ENCODE data around the gene CDA. TPM values are rescaled to one million over a fixed set of nuclear protein-coding genes. Genes with fewer than 3 reads are reported as not detected.
"Not testable (repeated sequence)": the region's sequence is repeated elsewhere in the genome, so short reads cannot be mapped to it uniquely, and the experiment has no call there.

CDA gene
- total and polyA plus RNA-seq, 2 experiments from 2014 or later, result 2.5 to 13.6 TPM

DNA sequence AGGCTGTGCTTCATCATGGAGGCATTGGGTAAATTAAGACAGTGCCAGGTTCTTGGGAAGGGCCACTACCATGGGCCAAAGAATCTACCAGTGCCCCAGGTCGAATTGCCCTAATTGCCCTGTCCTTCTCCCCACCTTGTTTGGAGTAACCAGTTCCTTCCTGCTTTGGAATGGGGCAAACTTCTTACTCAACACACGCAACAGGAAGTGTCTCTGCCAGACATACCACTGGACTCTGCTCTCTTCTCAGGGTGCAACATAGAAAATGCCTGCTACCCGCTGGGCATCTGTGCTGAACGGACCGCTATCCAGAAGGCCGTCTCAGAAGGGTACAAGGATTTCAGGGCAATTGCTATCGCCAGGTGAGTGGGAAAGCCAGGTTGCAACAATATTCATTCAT lies 15.8 kb downstream of the CDA start:
- H3K27ac ChIP-seq (ENCODE audit: low read depth), result no peak overlapping the region

DNA sequence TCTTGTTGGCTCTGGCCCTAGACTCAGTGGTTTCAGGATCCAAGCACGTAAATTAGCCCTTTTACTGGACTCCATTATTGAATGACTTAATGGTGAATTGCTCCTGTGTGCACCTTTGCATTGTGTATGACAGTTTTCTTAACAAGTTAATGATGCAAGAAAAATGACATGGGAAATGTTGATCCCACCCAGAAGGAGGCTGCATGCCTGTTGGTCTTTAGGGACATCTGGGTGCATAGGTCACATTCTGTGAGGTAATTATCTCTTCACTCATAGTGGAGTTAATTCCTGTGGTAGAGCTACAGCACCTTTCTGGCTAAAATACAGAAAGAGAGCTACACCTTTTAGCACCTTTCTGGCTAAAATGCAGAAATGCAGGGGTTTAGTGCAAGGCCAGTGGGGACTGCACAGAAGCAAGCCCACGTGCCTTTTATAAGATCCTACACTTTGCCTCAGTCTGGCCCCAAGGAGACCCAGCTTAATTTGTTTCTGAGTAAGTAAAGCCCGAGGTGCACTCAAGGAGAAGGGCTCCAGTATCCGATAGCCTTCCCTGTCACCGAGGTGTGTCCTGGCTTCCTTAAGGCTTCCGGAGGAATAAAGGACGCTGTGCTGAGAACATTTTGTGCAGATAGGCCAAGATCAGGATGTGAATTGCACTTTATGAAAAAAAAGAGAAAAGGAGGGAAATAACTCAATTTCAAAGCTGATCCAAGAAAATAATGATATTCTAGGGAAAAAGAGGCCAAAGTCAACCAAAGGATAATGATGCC lies 18.1 kb downstream of the CDA start:
- H3K27me3 ChIP-seq (ENCODE audit: insufficient read depth); H3K4me2 ChIP-seq; H3K4me3 Mint-ChIP-seq; H3K36me3 ChIP-seq (ENCODE audit: insufficient read depth); ATAC-seq; H3K27me3 Mint-ChIP-seq (ENCODE audit: insufficient read depth, low read depth, poor library complexity); H3K79me2 ChIP-seq (replicated peaks; ENCODE audit: insufficient read depth); H3K9me3 Mint-ChIP-seq; H3K4me1 ChIP-seq (ENCODE audit: insufficient read depth); H2AFZ ChIP-seq; H3K27ac ChIP-seq (ENCODE audit: low read depth); H3K4me3 ChIP-seq; DNase-seq (ENCODE audit: low spot score); H3K4me1 Mint-ChIP-seq; H3K9me2 ChIP-seq (ENCODE audit: insufficient read depth); H3K27ac Mint-ChIP-seq; H4K20me1 ChIP-seq (replicated peaks; ENCODE audit: insufficient read depth); H3F3A ChIP-seq (replicated peaks; ENCODE audit: low read depth); H3K36me3 Mint-ChIP-seq (ENCODE audit: low read depth): not testable (repeated sequence)

More for the DNA sequence above, 15.8 kb downstream of the CDA start:
- peaks cover 8% of the 10 kb centered on the region; the same call in 1 of the 2 replicates for H3K9me2 ChIP-seq (ENCODE audit: insufficient read depth)
- H3K27me3 ChIP-seq (ENCODE audit: insufficient read depth), result no peaks in the 10 kb centered on the region
- H3K4me2 ChIP-seq, result no peak overlapping the region
- H3K36me3 Mint-ChIP-seq (ENCODE audit: low read depth), result no peaks in the 10 kb centered on the region
- H3F3A ChIP-seq (replicated peaks; ENCODE audit: low read depth), result no peaks in the 10 kb centered on the region
- H3K4me3 Mint-ChIP-seq, result no peak overlapping the region
- DNase-seq (ENCODE audit: low spot score) (no peak), ATAC-seq (no peak)
- H3K27ac Mint-ChIP-seq, result no peak overlapping the region
- H3K4me3 ChIP-seq, result no peak overlapping the region
- H4K20me1 ChIP-seq (replicated peaks; ENCODE audit: insufficient read depth), result no peaks in the 10 kb centered on the region
- no peak for TF ChIP-seq CREB1 (CRISPR knock-in tag; IDR thresholded peaks at IDR 0.05; ENCODE audit: low read depth)
- no peak for TF ChIP-seq POLR2AphosphoS5 (IDR thresholded peaks at IDR 0.05; ENCODE audit: low read depth)
- peaks cover 4% of the 10 kb centered on the region for H3K27me3 Mint-ChIP-seq (ENCODE audit: insufficient read depth, low read depth, poor library complexity)
- H3K9me3 Mint-ChIP-seq, result no peaks in the 10 kb centered on the region; the same call in 2 of the 3 replicates
- H3K4me1 ChIP-seq (ENCODE audit: insufficient read depth), result no peaks in the 10 kb centered on the region; the same call in 1 of the 2 replicates
- no peaks in the 10 kb centered on the region for H3K36me3 ChIP-seq (ENCODE audit: insufficient read depth)
- no peak overlapping the region for H2AFZ ChIP-seq
- H3K4me1 Mint-ChIP-seq, result peaks cover 5% of the 10 kb centered on the region; the same call in 2 of the 3 replicates
- H3K79me2 ChIP-seq (replicated peaks; ENCODE audit: insufficient read depth), result no peaks in the 10 kb centered on the region

DNA sequence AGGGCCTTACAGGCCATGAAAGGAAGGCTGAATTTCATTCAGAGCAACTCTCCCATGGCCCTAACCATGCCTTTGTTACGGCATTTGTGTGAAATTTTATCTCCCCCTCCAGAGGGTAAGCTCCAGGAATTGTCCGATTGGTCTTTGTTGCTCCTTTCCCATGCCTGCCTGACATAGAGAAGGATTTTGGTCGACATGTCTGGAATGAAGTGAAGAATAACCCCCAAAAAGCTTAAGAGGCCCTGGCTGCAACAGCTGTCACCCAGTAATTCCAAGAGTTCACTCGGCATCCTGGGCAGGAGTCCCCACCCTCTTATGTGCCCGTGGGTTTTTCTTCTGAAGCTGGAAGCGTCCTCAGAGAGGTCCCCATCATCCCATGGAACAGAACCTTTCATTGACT lies 20.6 kb downstream of the CDA start:
- no peaks in the 10 kb centered on the region for H3K27me3 Mint-ChIP-seq (ENCODE audit: insufficient read depth, low read depth, poor library complexity)
- peak; percentile 47 for ATAC-seq
- no peak overlapping the region for H3K27ac Mint-ChIP-seq
- H3K4me3 Mint-ChIP-seq, result no peak overlapping the region
- peaks cover 17% of the 10 kb centered on the region; the same call in 2 of the 3 replicates for H3K4me1 Mint-ChIP-seq
- no peak overlapping the region for H3K4me2 ChIP-seq
- H4K20me1 ChIP-seq (replicated peaks; ENCODE audit: insufficient read depth), result no peaks in the 10 kb centered on the region
- peak overlapping the region; percentile 91; the same call in 1 of the 2 replicates for H2AFZ ChIP-seq
- H3K9me3 Mint-ChIP-seq, result no peaks in the 10 kb centered on the region; the same call in 2 of the 3 replicates
- peaks cover 13% of the 10 kb centered on the region for H3K4me1 ChIP-seq (ENCODE audit: insufficient read depth)
- H3K79me2 ChIP-seq (replicated peaks; ENCODE audit: insufficient read depth), result no peaks in the 10 kb centered on the region
- H3K9me2 ChIP-seq (ENCODE audit: insufficient read depth), result no peaks in the 10 kb centered on the region
- H3K27me3 ChIP-seq (ENCODE audit: insufficient read depth), result no peaks in the 10 kb centered on the region
- H3F3A ChIP-seq (replicated peaks; ENCODE audit: low read depth), result peaks cover 7% of the 10 kb centered on the region; the same call in 1 of the 2 replicates
- H3K27ac ChIP-seq (ENCODE audit: low read depth), result no peak overlapping the region
- peak; percentile 41 for DNase-seq (ENCODE audit: low spot score)
- no peaks in the 10 kb centered on the region for H3K36me3 ChIP-seq (ENCODE audit: insufficient read depth)
- H3K4me3 ChIP-seq, result no peak overlapping the region
- no peaks in the 10 kb centered on the region for H3K36me3 Mint-ChIP-seq (ENCODE audit: low read depth)
- TF ChIP-seq NANOG (IDR thresholded peaks at IDR 0.05; ENCODE audit: borderline replicate concordance) (no peak), STAT1 (IDR thresholded peaks at IDR 0.05; ENCODE audit: unreplicated experiment) (no peak)
- TF ChIP-seq, protein P1, sequence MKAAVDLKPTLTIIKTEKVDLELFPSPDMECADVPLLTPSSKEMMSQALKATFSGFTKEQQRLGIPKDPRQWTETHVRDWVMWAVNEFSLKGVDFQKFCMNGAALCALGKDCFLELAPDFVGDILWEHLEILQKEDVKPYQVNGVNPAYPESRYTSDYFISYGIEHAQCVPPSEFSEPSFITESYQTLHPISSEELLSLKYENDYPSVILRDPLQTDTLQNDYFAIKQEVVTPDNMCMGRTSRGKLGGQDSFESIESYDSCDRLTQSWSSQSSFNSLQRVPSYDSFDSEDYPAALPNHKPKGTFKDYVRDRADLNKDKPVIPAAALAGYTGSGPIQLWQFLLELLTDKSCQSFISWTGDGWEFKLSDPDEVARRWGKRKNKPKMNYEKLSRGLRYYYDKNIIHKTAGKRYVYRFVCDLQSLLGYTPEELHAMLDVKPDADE (IDR thresholded peaks at IDR 0.05), result no peak
- TF ChIP-seq, protein P2, sequence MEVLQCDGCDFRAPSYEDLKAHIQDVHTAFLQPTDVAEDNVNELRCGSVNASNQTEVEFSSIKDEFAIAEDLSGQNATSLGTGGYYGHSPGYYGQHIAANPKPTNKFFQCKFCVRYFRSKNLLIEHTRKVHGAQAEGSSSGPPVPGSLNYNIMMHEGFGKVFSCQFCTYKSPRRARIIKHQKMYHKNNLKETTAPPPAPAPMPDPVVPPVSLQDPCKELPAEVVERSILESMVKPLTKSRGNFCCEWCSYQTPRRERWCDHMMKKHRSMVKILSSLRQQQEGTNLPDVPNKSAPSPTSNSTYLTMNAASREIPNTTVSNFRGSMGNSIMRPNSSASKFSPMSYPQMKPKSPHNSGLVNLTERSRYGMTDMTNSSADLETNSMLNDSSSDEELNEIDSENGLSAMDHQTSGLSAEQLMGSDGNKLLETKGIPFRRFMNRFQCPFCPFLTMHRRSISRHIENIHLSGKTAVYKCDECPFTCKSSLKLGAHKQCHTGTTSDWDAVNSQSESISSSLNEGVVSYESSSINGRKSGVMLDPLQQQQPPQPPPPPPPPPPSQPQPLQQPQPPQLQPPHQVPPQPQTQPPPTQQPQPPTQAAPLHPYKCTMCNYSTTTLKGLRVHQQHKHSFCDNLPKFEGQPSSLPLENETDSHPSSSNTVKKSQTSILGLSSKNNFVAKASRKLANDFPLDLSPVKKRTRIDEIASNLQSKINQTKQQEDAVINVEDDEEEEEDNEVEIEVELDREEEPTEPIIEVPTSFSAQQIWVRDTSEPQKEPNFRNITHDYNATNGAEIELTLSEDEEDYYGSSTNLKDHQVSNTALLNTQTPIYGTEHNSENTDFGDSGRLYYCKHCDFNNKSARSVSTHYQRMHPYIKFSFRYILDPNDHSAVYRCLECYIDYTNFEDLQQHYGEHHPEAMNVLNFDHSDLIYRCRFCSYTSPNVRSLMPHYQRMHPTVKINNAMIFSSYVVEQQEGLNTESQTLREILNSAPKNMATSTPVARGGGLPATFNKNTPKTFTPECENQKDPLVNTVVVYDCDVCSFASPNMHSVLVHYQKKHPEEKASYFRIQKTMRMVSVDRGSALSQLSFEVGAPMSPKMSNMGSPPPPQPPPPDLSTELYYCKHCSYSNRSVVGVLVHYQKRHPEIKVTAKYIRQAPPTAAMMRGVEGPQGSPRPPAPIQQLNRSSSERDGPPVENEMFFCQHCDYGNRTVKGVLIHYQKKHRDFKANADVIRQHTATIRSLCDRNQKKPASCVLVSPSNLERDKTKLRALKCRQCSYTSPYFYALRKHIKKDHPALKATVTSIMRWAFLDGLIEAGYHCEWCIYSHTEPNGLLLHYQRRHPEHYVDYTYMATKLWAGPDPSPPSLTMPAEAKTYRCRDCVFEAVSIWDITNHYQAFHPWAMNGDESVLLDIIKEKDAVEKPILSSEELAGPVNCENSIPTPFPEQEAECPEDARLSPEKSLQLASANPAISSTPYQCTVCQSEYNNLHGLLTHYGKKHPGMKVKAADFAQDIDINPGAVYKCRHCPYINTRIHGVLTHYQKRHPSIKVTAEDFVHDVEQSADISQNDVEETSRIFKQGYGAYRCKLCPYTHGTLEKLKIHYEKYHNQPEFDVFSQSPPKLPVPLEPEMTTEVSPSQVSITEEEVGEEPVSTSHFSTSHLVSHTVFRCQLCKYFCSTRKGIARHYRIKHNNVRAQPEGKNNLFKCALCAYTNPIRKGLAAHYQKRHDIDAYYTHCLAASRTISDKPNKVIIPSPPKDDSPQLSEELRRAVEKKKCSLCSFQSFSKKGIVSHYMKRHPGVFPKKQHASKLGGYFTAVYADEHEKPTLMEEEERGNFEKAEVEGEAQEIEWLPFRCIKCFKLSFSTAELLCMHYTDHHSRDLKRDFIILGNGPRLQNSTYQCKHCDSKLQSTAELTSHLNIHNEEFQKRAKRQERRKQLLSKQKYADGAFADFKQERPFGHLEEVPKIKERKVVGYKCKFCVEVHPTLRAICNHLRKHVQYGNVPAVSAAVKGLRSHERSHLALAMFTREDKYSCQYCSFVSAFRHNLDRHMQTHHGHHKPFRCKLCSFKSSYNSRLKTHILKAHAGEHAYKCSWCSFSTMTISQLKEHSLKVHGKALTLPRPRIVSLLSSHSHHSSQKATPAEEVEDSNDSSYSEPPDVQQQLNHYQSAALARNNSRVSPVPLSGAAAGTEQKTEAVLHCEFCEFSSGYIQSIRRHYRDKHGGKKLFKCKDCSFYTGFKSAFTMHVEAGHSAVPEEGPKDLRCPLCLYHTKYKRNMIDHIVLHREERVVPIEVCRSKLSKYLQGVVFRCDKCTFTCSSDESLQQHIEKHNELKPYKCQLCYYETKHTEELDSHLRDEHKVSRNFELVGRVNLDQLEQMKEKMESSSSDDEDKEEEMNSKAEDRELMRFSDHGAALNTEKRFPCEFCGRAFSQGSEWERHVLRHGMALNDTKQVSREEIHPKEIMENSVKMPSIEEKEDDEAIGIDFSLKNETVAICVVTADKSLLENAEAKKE (CRISPR knock-in tag; IDR thresholded peaks at IDR 0.05), result no peak
- TF ChIP-seq, protein P3, sequence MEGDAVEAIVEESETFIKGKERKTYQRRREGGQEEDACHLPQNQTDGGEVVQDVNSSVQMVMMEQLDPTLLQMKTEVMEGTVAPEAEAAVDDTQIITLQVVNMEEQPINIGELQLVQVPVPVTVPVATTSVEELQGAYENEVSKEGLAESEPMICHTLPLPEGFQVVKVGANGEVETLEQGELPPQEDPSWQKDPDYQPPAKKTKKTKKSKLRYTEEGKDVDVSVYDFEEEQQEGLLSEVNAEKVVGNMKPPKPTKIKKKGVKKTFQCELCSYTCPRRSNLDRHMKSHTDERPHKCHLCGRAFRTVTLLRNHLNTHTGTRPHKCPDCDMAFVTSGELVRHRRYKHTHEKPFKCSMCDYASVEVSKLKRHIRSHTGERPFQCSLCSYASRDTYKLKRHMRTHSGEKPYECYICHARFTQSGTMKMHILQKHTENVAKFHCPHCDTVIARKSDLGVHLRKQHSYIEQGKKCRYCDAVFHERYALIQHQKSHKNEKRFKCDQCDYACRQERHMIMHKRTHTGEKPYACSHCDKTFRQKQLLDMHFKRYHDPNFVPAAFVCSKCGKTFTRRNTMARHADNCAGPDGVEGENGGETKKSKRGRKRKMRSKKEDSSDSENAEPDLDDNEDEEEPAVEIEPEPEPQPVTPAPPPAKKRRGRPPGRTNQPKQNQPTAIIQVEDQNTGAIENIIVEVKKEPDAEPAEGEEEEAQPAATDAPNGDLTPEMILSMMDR (conservative IDR thresholded peaks at IDR 0.05; ENCODE audit: low read depth in 2 of 2), result no peak

Measured in GM23338 (cell line).